Stimulated activated CD4-positive, alpha-beta T cell treated with anti-CD3 and anti-CD28 coated beads, Interleukin-12 subunit alpha, Interleukin-12 subunit beta, amount 100 ng/mL, for 4 hours (primary cell): ENCODE data around the gene LIN37.
"Not testable (repeated sequence)": the region's sequence is repeated elsewhere in the genome, so short reads cannot be mapped to it uniquely, and the experiment has no call there.

ENCODE experiments used
- DNase-seq: peaks from one replicate; pipeline ENCODE4 v3.0.0-alpha.2; 2020

Gene LIN37

GRCh38 chr19:35720163-35720524 is 28.2 kb upstream of the LIN37 start:
- DNase-seq, result no peak

DNA sequence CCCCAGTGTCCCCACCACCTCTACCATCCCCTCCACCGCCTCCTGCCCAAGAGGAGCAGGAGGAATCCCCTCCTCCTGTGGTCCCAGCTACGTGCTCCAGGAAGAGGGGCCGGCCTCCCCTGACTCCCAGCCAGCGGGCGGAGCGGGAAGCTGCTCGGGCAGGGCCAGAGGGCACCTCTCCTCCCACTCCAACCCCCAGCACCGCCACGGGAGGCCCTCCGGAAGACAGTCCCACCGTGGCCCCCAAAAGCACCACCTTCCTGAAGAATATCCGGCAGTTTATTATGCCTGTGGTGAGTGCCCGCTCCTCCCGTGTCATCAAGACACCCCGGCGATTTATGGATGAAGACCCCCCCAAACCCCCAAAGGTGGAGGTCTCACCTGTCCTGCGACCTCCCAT is 27.7 kb upstream of the LIN37 start:
- DNase-seq, result no peak

GRCh38 chr19:35721374-35721773 is 27.0 kb upstream of the LIN37 start:
- no peak for DNase-seq

GRCh38 chr19:35722461-35722860 is 25.9 kb upstream of the LIN37 start:
- no peak for DNase-seq

DNA sequence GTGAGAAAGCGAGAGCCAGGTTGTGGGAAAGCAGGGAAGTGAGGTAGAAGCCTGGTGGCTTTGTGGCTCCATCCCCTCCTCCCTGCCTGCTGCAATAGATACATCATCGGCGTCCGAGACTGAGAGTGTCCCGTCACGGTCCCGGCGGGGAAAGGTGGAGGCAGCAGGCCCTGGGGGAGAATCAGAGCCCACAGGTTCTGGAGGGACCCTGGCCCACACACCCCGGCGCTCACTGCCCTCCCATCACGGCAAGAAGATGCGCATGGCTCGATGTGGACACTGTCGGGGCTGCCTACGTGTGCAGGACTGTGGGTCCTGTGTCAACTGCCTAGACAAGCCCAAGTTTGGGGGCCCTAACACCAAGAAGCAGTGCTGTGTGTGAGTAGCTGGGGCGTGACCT is 25.5 kb upstream of the LIN37 start:
- DNase-seq, result no peak

GRCh38 chr19:35723671-35724070 is 24.7 kb upstream of the LIN37 start:
- no peak for DNase-seq

GRCh38 chr19:35724132-35724531 is 24.2 kb upstream of the LIN37 start:
- DNase-seq, result not testable (repeated sequence)

DNA sequence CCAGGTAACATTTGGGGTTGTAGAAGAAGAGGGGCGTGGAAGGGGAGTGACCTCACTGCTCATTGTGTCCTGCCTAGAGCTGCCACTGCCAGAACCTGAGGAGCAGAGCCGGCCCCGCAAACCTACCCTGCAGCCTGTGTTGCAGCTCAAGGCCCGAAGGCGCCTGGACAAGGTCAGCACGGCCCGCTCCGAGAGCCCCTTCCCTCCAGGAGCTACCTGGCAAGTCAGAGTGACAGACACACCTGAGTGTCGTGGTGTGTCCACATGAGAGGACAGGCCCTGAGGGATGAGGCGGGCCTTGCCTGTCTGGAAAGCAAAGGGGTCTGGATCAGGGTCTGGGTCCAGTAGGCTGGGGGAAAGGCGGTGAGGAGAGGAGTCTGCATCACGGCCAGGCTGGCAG is 23.8 kb upstream of the LIN37 start:
- DNase-seq, result no peak

DNA sequence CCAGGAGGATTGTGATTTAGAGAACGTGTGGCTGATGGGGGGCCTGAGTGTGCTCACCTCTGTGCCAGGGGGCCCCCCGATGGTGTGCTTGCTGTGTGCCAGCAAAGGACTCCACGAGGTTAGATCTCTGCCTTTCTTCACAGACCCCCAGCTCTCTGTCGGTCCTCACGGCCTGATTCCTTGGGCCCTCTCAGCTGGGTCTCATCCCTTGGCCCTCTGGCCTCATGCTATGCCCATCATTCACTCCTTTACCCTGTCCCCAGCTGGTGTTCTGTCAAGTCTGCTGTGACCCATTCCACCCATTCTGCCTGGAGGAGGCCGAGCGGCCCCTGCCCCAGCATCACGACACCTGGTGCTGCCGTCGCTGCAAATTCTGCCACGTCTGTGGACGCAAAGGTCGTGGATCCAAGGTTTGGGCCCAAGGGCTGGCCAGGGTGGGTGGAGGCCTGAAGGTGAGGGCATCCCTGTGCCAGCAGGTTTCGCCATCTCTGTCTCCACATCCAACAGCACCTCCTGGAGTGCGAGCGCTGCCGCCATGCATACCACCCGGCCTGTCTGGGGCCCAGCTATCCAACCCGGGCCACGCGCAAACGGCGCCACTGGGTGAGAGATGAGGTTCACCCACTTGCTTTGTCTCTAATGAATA is 23.0 kb upstream of the LIN37 start:
- no peak for DNase-seq

DNA sequence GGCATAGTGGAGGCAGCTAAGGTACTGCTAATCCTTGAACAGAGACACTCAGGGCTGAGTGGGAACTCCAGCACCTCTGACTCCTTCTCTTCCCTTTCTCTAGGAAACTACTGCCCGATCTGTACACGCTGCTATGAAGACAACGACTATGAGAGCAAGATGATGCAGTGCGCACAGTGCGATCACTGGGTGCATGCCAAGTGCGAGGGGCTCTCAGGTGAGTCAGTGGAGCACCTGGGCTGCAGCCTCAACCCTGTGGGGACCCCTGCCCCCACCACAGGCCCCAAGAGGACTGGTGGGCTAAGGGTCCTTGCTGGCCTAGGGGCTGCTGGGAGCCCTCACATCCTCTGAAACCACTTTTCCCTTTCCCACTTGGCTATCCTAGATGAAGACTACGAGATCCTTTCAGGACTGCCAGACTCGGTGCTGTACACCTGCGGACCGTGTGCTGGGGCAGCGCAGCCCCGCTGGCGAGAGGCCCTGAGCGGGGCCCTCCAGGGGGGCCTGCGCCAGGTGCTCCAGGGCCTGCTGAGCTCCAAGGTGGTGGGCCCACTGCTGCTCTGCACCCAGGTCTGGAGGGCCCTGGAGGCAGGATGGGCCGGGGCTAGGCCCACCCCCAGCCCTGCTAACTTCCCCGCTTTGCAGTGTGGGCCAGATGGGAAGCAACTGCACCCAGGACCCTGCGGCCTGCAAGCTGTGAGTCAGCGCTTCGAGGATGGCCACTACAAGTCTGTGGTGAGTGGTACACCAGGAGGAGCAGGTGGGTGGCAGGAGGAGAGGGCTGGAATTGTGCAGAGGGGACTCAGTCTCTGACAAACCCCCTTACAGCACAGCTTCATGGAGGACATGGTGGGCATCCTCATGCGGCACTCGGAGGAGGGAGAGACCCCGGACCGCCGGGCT is 21.1 kb upstream of the LIN37 start:
- DNase-seq, result no peak

- DNase-seq, result no peak
Measured at GRCh38 chr19:35727956-35728706, 20.2 kb upstream of the LIN37 start.

DNA sequence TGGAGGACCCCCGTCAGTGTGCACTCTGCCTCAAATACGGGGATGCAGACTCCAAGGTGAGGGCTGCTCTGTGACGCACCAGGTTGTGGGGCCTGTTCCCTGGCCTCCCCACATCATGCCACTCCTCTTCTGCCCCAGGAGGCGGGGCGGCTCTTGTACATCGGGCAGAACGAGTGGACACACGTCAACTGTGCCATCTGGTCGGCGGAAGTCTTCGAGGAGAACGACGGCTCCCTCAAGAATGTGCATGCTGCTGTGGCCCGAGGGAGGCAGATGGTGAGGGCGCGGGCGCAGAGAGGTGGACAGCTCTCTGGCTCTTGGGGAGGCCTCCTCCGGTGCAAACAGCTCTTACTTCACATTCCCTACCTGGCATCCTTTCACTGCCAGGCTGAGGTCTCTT is 19.4 kb upstream of the LIN37 start:
- DNase-seq, result no peak

GRCh38 chr19:35729763-35730162 is 18.6 kb upstream of the LIN37 start:
- no peak for DNase-seq

DNA sequence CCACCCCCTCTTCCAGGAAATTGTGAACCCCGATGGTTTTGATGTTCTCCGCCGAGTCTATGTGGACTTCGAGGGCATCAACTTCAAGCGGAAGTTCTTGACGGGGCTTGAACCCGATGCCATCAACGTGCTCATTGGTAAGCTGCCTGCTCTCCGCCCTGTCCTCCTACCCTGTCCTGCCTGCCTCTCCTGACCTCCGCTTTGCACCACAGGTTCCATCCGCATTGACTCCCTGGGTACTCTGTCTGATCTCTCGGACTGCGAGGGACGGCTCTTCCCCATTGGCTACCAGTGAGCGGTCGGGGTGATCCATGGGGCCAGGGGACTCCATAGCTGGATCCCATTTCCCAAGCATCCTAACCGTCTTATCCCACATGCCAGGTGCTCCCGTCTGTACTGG is 18.1 kb upstream of the LIN37 start:
- no peak for DNase-seq

DNA sequence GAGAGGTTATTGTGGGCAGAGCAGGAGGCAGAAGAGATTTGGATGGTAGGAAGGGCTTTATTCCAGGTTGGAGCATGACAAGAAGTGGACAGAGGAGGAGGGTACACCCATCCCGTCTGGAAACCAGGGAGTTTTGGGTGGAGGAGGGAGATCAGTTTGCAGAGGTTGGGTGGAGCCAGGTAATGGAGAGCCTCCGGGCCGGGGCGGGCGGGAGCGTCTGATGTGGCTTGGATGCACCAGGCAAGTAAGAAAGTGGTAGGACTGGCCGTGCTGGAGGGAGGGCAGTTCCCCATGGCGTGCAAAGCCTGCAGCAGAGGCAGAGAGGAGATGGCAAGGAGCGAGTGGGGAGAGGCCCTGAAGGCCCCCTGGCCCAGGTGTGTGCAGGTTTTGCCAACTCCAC is 17.0 kb upstream of the LIN37 start:
- DNase-seq, result no peak

DNA sequence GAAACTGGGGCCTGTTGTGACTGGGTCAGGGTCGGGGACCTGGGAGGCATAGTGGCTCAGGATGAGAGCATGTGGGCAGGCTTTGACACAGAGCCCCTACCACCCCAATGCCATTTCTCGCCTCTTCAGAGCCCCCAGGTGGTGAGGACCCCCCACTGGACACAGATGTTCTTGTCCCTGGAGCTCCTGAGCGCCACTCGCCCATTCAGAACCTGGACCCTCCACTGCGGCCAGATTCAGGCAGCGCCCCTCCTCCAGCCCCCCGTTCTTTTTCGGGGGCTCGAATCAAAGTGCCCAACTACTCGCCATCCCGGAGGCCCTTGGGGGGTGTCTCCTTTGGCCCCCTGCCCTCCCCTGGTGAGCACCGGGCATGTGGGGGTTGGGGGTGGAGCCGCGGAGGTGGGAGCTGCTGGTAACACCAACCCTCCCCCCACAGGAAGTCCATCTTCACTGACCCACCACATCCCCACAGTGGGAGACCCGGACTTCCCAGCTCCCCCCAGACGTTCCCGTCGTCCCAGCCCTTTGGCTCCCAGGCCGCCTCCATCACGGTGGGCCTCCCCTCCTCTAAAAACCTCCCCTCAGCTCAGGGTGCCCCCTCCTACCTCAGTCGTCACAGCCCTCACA is 16.5 kb upstream of the LIN37 start:
- DNase-seq, result no peak

DNA sequence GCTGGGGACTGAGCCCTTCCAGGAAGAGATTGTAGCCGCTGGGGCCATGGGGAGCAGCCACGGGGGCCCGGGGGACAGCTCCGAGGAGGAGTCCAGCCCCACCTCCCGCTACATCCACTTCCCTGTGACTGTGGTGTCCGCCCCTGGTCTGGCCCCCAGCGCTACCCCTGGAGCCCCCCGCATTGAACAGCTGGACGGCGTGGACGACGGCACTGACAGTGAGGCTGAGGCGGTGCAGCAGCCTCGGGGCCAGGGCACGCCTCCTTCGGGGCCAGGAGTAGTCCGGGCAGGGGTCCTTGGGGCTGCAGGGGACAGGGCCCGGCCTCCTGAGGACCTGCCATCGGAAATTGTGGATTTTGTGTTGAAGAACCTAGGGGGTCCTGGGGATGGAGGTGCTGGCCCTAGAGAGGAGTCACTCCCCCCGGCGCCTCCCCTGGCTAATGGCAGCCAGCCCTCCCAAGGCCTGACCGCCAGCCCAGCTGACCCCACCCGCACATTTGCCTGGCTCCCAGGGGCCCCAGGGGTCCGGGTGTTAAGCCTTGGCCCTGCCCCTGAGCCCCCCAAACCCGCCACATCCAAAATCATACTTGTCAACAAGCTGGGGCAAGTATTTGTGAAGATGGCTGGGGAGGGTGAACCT is 15.7 kb upstream of the LIN37 start:
- DNase-seq, result no peak

DNA sequence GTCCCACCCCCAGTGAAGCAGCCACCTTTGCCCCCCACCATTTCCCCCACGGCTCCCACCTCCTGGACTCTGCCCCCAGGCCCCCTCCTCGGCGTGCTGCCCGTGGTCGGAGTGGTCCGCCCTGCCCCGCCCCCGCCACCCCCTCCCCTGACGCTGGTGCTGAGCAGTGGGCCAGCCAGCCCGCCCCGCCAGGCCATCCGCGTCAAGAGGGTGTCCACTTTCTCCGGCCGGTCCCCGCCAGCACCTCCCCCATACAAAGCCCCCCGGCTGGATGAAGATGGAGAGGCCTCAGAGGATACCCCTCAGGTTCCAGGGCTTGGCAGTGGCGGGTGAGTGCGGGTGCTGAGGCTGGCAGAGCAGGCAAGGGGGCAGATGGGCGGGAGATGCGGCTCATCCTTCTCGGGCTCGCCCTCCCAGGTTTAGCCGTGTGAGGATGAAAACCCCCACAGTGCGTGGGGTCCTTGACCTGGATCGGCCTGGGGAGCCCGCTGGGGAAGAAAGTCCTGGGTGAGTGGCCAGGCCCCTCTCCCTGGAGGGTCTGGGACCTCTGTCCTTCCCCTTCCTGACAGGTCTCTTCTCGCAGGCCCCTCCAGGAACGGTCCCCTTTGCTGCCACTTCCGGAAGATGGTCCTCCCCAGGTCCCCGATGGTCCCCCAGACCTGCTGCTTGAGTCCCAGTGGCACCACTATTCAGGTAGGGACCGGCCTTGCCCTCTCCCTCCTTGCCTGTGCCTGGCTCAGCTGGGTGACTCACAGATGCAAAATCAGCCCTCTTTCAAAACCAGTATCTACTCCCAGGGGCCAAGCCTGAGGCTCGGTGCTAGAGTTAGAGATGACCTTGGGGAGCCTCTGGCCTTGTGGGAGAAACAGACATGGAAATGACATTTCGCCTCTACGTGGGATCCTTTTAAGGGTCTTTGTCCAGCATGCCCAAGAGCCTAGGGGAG is 14.9 kb upstream of the LIN37 start:
- DNase-seq, result no peak

GRCh38 chr19:35734273-35734672 is 14.1 kb upstream of the LIN37 start:
- no peak for DNase-seq

GRCh38 chr19:35734889-35735288 is 13.5 kb upstream of the LIN37 start:
- DNase-seq, result no peak
